Natural killer cell (primary cell): Measurements from ENCODE around the gene KPTN. TPM values are rescaled to one million over a fixed set of nuclear protein-coding genes. Genes with fewer than 3 reads are reported as not detected.
"Not testable (repeated sequence)": the region's sequence is repeated elsewhere in the genome, so short reads cannot be mapped to it uniquely, and the experiment has no call there.

Experiments
- ATAC-seq, 3 donors: fragments of 150-1000 bp in 2 of 3; fragments of 200-7000 bp in 1 of 3; cut with Tn5 transposase; 1 replicate in 1 of 3; 2 replicates in 2 of 3; pipeline ENCODE4 v1.10.0; 2021; ENCODE audit warnings: mild to moderate bottlenecking in 2 of 3, moderate library complexity in 2 of 3
- DNase-seq, 2 donors: peaks; one replicate each; pipeline versions ENCODE4 v3.0.0 to v3.0.0-alpha.2; 2013 to 2021; ENCODE audit warnings: mixed read lengths in 1 of 2
- H3K27ac ChIP-seq: one replicate; pipeline ENCODE4 v1.5.1; 2013; ENCODE audit warnings: mild to moderate bottlenecking, low read length
- H3K27me3 ChIP-seq: one replicate; pipeline ENCODE4 v1.6.1; 2013; ENCODE audit warnings: low read length; ENCODE audit not compliant: control insufficient read depth, insufficient read depth
- H3K36me3 ChIP-seq: one replicate; pipeline ENCODE4 v1.6.1; 2013; ENCODE audit warnings: low read length; ENCODE audit not compliant: control insufficient read depth, insufficient read depth
- H3K4me1 ChIP-seq: one replicate; pipeline ENCODE4 v1.6.1; 2013; ENCODE audit warnings: low read length; ENCODE audit not compliant: control insufficient read depth, insufficient read depth
- H3K4me3 ChIP-seq: one replicate; pipeline ENCODE4 v1.5.1; 2013; ENCODE audit warnings: low read length
- H3K9me3 ChIP-seq: one replicate; pipeline ENCODE4 v1.6.1; 2013; ENCODE audit warnings: low read length; ENCODE audit not compliant: control insufficient read depth, insufficient read depth
- H3K27ac Mint-ChIP-seq, 2 donors: one replicate each; pipeline ENCODE4 v1.8.0; 2022; ENCODE audit warnings: mild to moderate bottlenecking in 2 of 2, mixed read lengths in 2 of 2, moderate library complexity in 1 of 2
- H3K27me3 Mint-ChIP-seq, 2 donors: one replicate each; pipeline ENCODE4 v1.8.0; 2022; ENCODE audit warnings: low read depth in 2 of 2, mixed read lengths in 2 of 2
- H3K36me3 Mint-ChIP-seq: one replicate; pipeline ENCODE4 v1.8.0; 2022; ENCODE audit warnings: mixed read lengths
- H3K4me1 Mint-ChIP-seq, 2 donors: one replicate each; pipeline ENCODE4 v1.8.0; 2022; ENCODE audit warnings: mixed read lengths in 2 of 2
- H3K4me3 Mint-ChIP-seq: one replicate; pipeline ENCODE4 v1.8.0; 2022; ENCODE audit warnings: mild to moderate bottlenecking, moderate library complexity, mixed read lengths
- H3K9me3 Mint-ChIP-seq, 2 donors: one replicate each; pipeline ENCODE4 v1.8.0; 2022; ENCODE audit warnings: mixed read lengths in 2 of 2
- WGBS: methylation state at CpG from one replicate; pipeline ENCODE4 v1.1.7; 2013; ENCODE audit warnings: missing lambda C conversion rate; ENCODE audit not compliant: insufficient coverage; 5-methylcytosine and 5-hydroxymethylcytosine counted together
- intact Hi-C: fragments of 100-400 bp; cut with micrococcal nuclease; formaldehyde crosslinking; loops from one replicate; pipeline ENCODE4 v1.14.2; 2022
- total RNA-seq, 4 donors: library from RNA; stranded (reverse); fragments of 120-200 nt in 1 of 4; gene quantifications; one replicate each; pipeline versions ENCODE4 v1.2.3 to v1.2.4, GENCODE V29; 2013 to 2022
- TF ChIP-seq, protein P1 (sequence below): fragments of 200-600 bp; IDR thresholded peaks from one replicate; pipeline ENCODE4 v1.8.0; 2022; ENCODE audit warnings: antibody characterized with exemption

KPTN gene
- total RNA-seq, 3 donors from 2014 or later (not counting 1 experiment from before 2014, with no cell fraction given) = 3.0 to 4.2 (median 3.6) TPM

DNA sequence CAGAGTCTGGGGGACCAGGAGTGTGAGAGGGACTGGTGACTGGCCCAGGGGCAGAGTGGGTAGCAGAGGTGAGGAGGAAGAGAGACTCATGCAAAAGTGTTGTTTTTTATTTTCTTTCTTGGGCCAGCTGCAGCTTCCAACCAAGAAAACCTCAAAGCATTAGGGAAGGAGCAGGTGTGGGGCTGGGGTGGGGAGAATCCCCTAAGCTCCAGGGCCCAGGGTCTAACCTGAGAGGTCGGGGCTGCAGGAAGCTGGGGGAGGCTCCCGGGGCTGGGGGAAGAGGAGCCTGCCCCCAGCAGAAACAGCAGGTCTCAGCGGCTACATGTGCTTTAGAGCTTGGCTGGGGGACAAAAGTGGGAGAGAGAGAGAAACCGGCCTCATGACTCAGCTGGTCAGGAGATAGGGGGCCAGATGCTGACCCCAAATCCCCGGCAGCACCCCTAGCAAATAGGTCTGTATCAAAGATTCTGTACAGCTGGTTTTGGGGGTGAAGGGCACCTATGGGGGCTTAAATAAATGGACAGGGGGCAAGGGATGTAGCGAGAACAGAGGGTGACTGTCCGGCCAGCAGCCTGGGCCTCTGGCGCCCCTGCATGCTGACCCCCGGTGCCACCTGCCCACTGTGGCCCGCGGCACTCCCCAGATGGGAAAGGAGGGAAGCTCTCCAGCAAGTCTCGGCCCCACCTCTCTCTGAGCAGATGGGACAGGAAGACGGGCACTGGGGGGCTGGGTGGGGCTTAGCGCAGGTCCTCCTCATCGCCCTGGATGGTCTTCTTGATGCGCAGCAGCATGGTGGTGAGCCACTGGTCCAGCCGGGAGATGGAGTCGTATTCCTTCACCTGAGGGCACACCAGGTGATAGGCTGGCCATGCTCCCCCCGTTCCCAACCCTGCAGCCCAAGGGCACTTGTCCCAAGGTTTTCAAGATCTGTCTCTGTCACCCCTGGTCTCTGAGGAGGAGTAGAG, 3.8 kb upstream of the KPTN start:
- Mint-ChIP-seq H3K27ac (peak overlapping the region; percentile 48 to 70), H3K4me3 (no peak overlapping the region), H3K9me3 (no peaks in the 10 kb centered on the region), H3K27me3 (no peaks in the 10 kb centered on the region), H3K36me3 (no peaks in the 10 kb centered on the region), H3K4me1 (peaks cover 23 to 41% of the 10 kb centered on the region in 2 donors)
- TF ChIP-seq, protein P1, sequence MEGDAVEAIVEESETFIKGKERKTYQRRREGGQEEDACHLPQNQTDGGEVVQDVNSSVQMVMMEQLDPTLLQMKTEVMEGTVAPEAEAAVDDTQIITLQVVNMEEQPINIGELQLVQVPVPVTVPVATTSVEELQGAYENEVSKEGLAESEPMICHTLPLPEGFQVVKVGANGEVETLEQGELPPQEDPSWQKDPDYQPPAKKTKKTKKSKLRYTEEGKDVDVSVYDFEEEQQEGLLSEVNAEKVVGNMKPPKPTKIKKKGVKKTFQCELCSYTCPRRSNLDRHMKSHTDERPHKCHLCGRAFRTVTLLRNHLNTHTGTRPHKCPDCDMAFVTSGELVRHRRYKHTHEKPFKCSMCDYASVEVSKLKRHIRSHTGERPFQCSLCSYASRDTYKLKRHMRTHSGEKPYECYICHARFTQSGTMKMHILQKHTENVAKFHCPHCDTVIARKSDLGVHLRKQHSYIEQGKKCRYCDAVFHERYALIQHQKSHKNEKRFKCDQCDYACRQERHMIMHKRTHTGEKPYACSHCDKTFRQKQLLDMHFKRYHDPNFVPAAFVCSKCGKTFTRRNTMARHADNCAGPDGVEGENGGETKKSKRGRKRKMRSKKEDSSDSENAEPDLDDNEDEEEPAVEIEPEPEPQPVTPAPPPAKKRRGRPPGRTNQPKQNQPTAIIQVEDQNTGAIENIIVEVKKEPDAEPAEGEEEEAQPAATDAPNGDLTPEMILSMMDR = no peak
- H3K9me3 ChIP-seq = no peaks in the 10 kb centered on the region
- no peak overlapping the region for H3K27ac ChIP-seq
- no peaks in the 10 kb centered on the region for H3K27me3 ChIP-seq
- DNase-seq (no peak), ATAC-seq (no peak)
- H3K4me1 ChIP-seq = peaks cover 42% of the 10 kb centered on the region
- no peak overlapping the region for H3K4me3 ChIP-seq
- peaks cover 26% of the 10 kb centered on the region for H3K36me3 ChIP-seq
- 62% methylated on average over 19 of the region's 19 CpGs for WGBS
- intact Hi-C loops = no loop called here

DNA sequence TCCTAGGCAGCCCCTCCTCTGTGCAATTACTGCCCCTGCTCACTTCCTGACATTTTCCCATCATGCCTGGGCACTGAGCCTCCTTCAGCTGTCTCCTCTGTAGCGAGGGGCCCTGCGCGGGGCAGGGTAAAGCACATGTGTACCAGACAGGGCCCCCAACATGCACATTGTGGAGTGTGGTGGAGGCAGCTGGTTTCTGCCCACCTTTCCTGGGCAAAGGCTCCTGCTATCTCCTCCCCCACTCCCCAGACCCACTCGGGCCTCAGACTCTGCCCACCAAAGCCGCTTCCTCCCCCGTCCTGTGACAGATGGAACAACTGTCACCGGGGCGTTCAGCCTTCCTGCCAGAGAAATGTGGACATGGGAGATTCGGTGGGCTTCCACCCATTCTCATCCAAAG, 2.9 kb upstream of the KPTN start:
- H3K9me3 ChIP-seq = no peaks in the 10 kb centered on the region
- peaks cover 35% of the 10 kb centered on the region for H3K4me1 ChIP-seq
- no peak overlapping the region for H3K4me3 ChIP-seq
- TF ChIP-seq, protein P1 = no peak
- 44% methylated on average over 9 of the region's 9 CpGs for WGBS
- peaks cover 21% of the 10 kb centered on the region for H3K36me3 ChIP-seq
- ATAC-seq (no peak), DNase-seq (no peak)
- H3K4me3 Mint-ChIP-seq = peak overlapping the region; percentile 40
- no peaks in the 10 kb centered on the region for H3K9me3 Mint-ChIP-seq
- intact Hi-C loops = no loop called here
- H3K27ac Mint-ChIP-seq = peak overlapping the region; percentile 48 to 70
- H3K4me1 Mint-ChIP-seq = peaks cover 23 to 41% of the 10 kb centered on the region in 2 donors
- H3K27me3 Mint-ChIP-seq = no peaks in the 10 kb centered on the region
- H3K27me3 ChIP-seq = no peaks in the 10 kb centered on the region
- H3K27ac ChIP-seq = no peak overlapping the region
- no peaks in the 10 kb centered on the region for H3K36me3 Mint-ChIP-seq

DNA sequence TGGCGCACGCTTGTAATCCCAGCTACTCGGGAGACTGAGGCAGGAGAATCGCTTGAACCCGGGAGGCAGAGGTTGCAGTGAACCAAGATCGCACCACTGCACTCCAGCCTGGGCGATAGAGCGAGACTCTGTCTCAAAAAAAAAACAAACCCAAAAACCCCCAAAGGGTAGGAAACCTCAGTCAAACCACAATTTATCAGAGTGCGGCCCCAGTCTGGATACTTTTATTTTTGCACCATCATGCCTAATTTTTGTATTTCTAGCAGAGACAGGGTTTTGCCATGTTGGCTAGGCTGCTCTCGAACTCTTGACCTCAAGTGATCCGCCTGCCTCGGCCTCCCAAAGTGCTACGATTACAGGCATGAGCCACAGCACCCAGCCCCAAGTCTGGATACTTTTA, 2.2 kb upstream of the KPTN start:
- DNase-seq, H3K27me3 Mint-ChIP-seq, H3K9me3 Mint-ChIP-seq, H3K4me3 ChIP-seq, H3K9me3 ChIP-seq, intact Hi-C loops, H3K36me3 Mint-ChIP-seq, H3K27ac ChIP-seq, H3K27me3 ChIP-seq, ATAC-seq: not testable (repeated sequence)
- Mint-ChIP-seq H3K4me1 (peaks cover 23 to 41% of the 10 kb centered on the region in 2 donors), H3K4me3 (peak overlapping the region; percentile 13), H3K27ac (peak overlapping the region in 1 of 2 donors; percentile 70)
- 55% methylated on average over 13 of the region's 13 CpGs for WGBS
- H3K36me3 ChIP-seq = peaks cover 16% of the 10 kb centered on the region
- H3K4me1 ChIP-seq = peaks cover 35% of the 10 kb centered on the region

DNA sequence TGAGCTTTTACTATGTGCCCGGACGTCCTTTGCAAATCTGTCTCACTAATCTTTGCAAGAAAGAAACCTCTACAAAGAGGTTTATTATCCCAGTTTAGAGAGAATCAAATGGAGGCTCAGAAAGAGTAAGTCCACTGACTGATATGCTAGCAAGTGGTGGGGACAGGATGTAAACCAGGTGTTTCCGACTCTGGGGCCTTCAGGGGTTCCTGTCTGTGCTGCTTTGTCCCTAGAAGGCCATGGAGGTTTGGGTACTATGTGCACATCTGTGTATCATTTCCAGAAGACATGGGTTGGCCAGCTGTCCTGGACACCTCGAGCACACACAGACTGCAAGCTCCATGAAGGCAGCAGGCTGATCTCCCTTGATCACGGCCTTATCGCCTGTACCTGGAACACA, 1.2 kb upstream of the KPTN start:
- H3K4me3 ChIP-seq = no peak overlapping the region
- H3K4me1 ChIP-seq = peaks cover 35% of the 10 kb centered on the region
- no peaks in the 10 kb centered on the region for H3K27me3 Mint-ChIP-seq
- no peak overlapping the region for H3K27ac ChIP-seq
- peak overlapping the region; percentile 93 to 97 for H3K27ac Mint-ChIP-seq
- intact Hi-C loops = no loop called here
- TF ChIP-seq, protein P1 = no peak
- H3K4me3 Mint-ChIP-seq = peak overlapping the region; percentile 95
- no peaks in the 10 kb centered on the region for H3K9me3 ChIP-seq
- H3K4me1 Mint-ChIP-seq = peaks cover 23 to 42% of the 10 kb centered on the region in 2 donors
- no peaks in the 10 kb centered on the region for H3K36me3 Mint-ChIP-seq
- no peaks in the 10 kb centered on the region for H3K27me3 ChIP-seq
- DNase-seq (peak in 1 of 2 donors; percentile 29), ATAC-seq (no peak)
- WGBS = 67% methylated on average over 6 of the region's 6 CpGs
- H3K36me3 ChIP-seq = peaks cover 16% of the 10 kb centered on the region
- H3K9me3 Mint-ChIP-seq = no peaks in the 10 kb centered on the region
